ENCODE results near the gene DGKE.

The DGKE gene

GRCh38 chr17:56804454-56804853, 29.5 kb upstream of the DGKE start:
- Histone ChIP-seq H3K4me2 (ENCODE audit: low read depth, low read length, poor library complexity, severe bottlenecking) (no peak overlapping the region), H3K9ac (ENCODE audit: low read depth, low read length, poor library complexity, severe bottlenecking) (no peak overlapping the region), H3K4me3 (ENCODE audit: low read length, poor library complexity, severe bottlenecking) (no peak overlapping the region), H2AFZ (ENCODE audit: low read length) (no peak overlapping the region), H3K9me2 (replicated peaks; ENCODE audit: low read depth, low read length) (no peaks in the 10 kb centered on the region), H4K20me1 (ENCODE audit: insufficient read depth, low read length, poor library complexity, severe bottlenecking) (no peaks in the 10 kb centered on the region), H3K4me1 (ENCODE audit: insufficient read depth, low read length, poor library complexity, severe bottlenecking) (peaks cover 18% of the 10 kb centered on the region), H3K27me3 (ENCODE audit: insufficient read depth, low read length, poor library complexity, severe bottlenecking) (no peaks in the 10 kb centered on the region), H3K9me3 (ENCODE audit: insufficient read depth, low read depth, low read length) (no peaks in the 10 kb centered on the region), H3K79me2 (ENCODE audit: insufficient read depth, low read length) (no peaks in the 10 kb centered on the region), H3K36me3 (ENCODE audit: insufficient read depth, low read length) (no peaks in the 10 kb centered on the region), H3F3A (ENCODE audit: low read depth) (no peaks in the 10 kb centered on the region)
- TF ChIP-seq EZH2phosphoT487 (IDR thresholded peaks at IDR 0.05; ENCODE audit: borderline replicate concordance) = no peak
- TF ChIP-seq, protein P1, sequence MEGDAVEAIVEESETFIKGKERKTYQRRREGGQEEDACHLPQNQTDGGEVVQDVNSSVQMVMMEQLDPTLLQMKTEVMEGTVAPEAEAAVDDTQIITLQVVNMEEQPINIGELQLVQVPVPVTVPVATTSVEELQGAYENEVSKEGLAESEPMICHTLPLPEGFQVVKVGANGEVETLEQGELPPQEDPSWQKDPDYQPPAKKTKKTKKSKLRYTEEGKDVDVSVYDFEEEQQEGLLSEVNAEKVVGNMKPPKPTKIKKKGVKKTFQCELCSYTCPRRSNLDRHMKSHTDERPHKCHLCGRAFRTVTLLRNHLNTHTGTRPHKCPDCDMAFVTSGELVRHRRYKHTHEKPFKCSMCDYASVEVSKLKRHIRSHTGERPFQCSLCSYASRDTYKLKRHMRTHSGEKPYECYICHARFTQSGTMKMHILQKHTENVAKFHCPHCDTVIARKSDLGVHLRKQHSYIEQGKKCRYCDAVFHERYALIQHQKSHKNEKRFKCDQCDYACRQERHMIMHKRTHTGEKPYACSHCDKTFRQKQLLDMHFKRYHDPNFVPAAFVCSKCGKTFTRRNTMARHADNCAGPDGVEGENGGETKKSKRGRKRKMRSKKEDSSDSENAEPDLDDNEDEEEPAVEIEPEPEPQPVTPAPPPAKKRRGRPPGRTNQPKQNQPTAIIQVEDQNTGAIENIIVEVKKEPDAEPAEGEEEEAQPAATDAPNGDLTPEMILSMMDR (conservative IDR thresholded peaks at IDR 0.05; ENCODE audit: low read length) = no peak

DNA sequence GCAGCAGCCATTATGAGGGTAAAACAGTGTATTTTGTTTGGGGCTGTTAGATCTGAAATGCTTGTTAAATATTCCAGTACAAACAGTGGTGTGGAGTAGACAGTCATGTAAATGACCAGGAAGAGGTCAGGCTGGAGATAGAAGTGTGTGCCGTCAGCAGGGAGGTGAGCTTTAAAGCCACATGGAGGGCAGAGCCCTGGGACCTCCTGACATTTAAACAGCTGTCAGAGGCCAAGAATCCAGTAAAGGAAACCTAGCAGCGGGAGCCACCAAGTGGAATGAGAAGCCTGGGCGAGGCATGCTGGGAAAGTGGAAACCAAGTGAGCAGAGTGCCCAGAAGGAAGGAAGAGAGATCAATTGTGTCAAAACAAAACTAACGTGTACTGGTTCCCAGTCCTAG, 27.0 kb upstream of the DGKE start:
- Histone ChIP-seq H3K9ac (ENCODE audit: low read depth, low read length, poor library complexity, severe bottlenecking) (no peak overlapping the region), H2AFZ (ENCODE audit: low read length) (peak overlapping the region; percentile 9; the same call in 1 of the 2 replicates), H3F3A (ENCODE audit: low read depth) (no peaks in the 10 kb centered on the region), H4K20me1 (ENCODE audit: insufficient read depth, low read length, poor library complexity, severe bottlenecking) (no peaks in the 10 kb centered on the region), H3K79me2 (ENCODE audit: insufficient read depth, low read length) (no peaks in the 10 kb centered on the region), H3K9me3 (ENCODE audit: insufficient read depth, low read depth, low read length) (no peaks in the 10 kb centered on the region), H3K4me2 (ENCODE audit: low read depth, low read length, poor library complexity, severe bottlenecking) (no peak overlapping the region), H3K4me1 (ENCODE audit: insufficient read depth, low read length, poor library complexity, severe bottlenecking) (peaks cover 15% of the 10 kb centered on the region), H3K27me3 (ENCODE audit: insufficient read depth, low read length, poor library complexity, severe bottlenecking) (no peaks in the 10 kb centered on the region), H3K36me3 (ENCODE audit: insufficient read depth, low read length) (no peaks in the 10 kb centered on the region), H3K9me2 (replicated peaks; ENCODE audit: low read depth, low read length) (no peaks in the 10 kb centered on the region), H3K4me3 (ENCODE audit: low read length, poor library complexity, severe bottlenecking) (no peak overlapping the region)
- no peak for TF ChIP-seq EZH2phosphoT487 (IDR thresholded peaks at IDR 0.05; ENCODE audit: borderline replicate concordance)
- TF ChIP-seq, protein P1 (conservative IDR thresholded peaks at IDR 0.05; ENCODE audit: low read length) = no peak

DNA sequence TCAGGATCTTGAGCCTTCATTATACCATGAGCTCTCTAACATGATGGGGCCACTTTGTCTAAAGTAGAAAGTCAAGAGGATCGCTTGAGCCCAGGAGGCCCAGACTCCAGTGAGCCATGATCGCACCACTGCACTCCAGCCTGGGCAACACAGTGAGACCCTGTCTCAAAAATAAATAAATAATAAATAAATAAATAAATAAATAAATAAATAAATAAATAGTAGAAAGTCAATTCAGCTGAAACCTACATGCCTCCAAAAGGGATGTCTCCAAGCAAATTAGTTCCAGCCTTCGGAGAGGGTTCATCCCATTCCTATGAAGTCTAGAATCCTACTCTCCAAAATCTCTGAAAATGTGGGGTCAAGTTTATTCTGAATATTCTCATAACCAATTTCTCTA, 26.2 kb upstream of the DGKE start:
- H4K20me1 ChIP-seq (ENCODE audit: insufficient read depth, low read length, poor library complexity, severe bottlenecking) = no peaks in the 10 kb centered on the region
- H3K9me3 ChIP-seq (ENCODE audit: insufficient read depth, low read depth, low read length) = no peaks in the 10 kb centered on the region
- H3K4me1 ChIP-seq (ENCODE audit: insufficient read depth, low read length, poor library complexity, severe bottlenecking) = peaks cover 12% of the 10 kb centered on the region
- no peak overlapping the region for H2AFZ ChIP-seq (ENCODE audit: low read length)
- no peaks in the 10 kb centered on the region for H3K9me2 ChIP-seq (replicated peaks; ENCODE audit: low read depth, low read length)
- no peak overlapping the region for H3K9ac ChIP-seq (ENCODE audit: low read depth, low read length, poor library complexity, severe bottlenecking)
- H3F3A ChIP-seq (ENCODE audit: low read depth) = no peaks in the 10 kb centered on the region
- no peaks in the 10 kb centered on the region for H3K36me3 ChIP-seq (ENCODE audit: insufficient read depth, low read length)
- no peaks in the 10 kb centered on the region for H3K27me3 ChIP-seq (ENCODE audit: insufficient read depth, low read length, poor library complexity, severe bottlenecking)
- H3K4me2 ChIP-seq (ENCODE audit: low read depth, low read length, poor library complexity, severe bottlenecking) = no peak overlapping the region
- TF ChIP-seq, protein P1 (conservative IDR thresholded peaks at IDR 0.05; ENCODE audit: low read length) = no peak
- no peak for TF ChIP-seq EZH2phosphoT487 (IDR thresholded peaks at IDR 0.05; ENCODE audit: borderline replicate concordance)
- H3K79me2 ChIP-seq (ENCODE audit: insufficient read depth, low read length) = no peaks in the 10 kb centered on the region
- no peak overlapping the region for H3K4me3 ChIP-seq (ENCODE audit: low read length, poor library complexity, severe bottlenecking)

Data from Loucy (cell line).